Esophagus muscularis mucosa (tissue), 4 donors: ENCODE data around the gene OR5C1. TPM values are rescaled to one million over a fixed set of nuclear protein-coding genes. Genes with fewer than 3 reads are reported as not detected.
"Not testable (repeated sequence)": the region's sequence is repeated elsewhere in the genome, so short reads cannot be mapped to it uniquely, and the experiment has no call there.

Source experiments
- DNase-seq: peaks from one replicate; pipeline ENCODE4 v3.0.0-alpha.2; 2017; ENCODE audit errors: extremely low spot score
- H3K27ac ChIP-seq, 4 donors: fragments of 200-600 bp; sonication (generic); replicated peaks in 1 of 4; 1 replicate in 3 of 4; 2 replicates in 1 of 4; pipeline ENCODE4 v1.5.1; 2016 to 2019; ENCODE audit warnings: mild to moderate bottlenecking in 1 of 4
- H3K27me3 ChIP-seq, 4 donors: fragments of 200-600 bp; sonication (generic); one replicate each; pipeline versions ENCODE4 v1.5.1 to v1.6.0; 2016 to 2019
- H3K36me3 ChIP-seq, 4 donors: fragments of 200-600 bp; sonication (generic); one replicate each; pipeline ENCODE4 v1.5.1; 2016 to 2019
- H3K4me1 ChIP-seq, 4 donors: fragments of 200-600 bp; sonication (generic); one replicate each; pipeline ENCODE4 v1.5.1; 2016 to 2019
- H3K4me3 ChIP-seq, 4 donors: fragments of 200-600 bp; sonication (generic); 1 replicate in 2 of 4; 2 replicates in 2 of 4; pipeline ENCODE4 v1.5.1; 2016 to 2019; ENCODE audit warnings: mild to moderate bottlenecking in 4 of 4, moderate library complexity in 1 of 4
- H3K9me3 ChIP-seq, 4 donors: fragments of 200-600 bp; sonication (generic); 1 replicate in 3 of 4; 2 replicates in 1 of 4; pipeline ENCODE4 v1.5.1; 2016 to 2019
- CTCF ChIP-seq, 3 experiments: fragments of 200-600 bp in 2 of 3; fragments of 450-650 bp in 1 of 3; sonication (generic) in 2 of 3; IDR thresholded peaks; one replicate each; pipeline ENCODE4 v1.5.1; 2017 to 2019; ENCODE audit warnings: antibody characterized with exemption in 3 of 3, mild to moderate bottlenecking in 2 of 3, moderate library complexity in 1 of 3
- EP300 ChIP-seq: sonication (generic); formaldehyde crosslinking; IDR thresholded peaks from one replicate; pipeline ENCODE4 v1.6.1; 2017; ENCODE audit warnings: antibody characterized with exemption
- POLR2A ChIP-seq: fragments of 450-650 bp; IDR thresholded peaks from one replicate; pipeline ENCODE4 v1.6.1; 2017; ENCODE audit warnings: antibody characterized with exemption, moderate library complexity, mild to moderate bottlenecking, low read depth
- POLR2AphosphoS5 ChIP-seq, 2 donors: sonication (generic); formaldehyde crosslinking; IDR thresholded peaks; one replicate each; pipeline ENCODE4 v1.6.1; 2017; ENCODE audit warnings: antibody characterized with exemption in 2 of 2
- WGBS: methylation state at CpG from one replicate; pipeline ENCODE4 v1.1.5; 2018; 5-methylcytosine and 5-hydroxymethylcytosine counted together
- intact Hi-C: fragments of 100-400 bp; cut with DNase I; formaldehyde crosslinking; loops from one replicate; pipeline ENCODE4 v1.15.1; 2023
- total RNA-seq, 4 donors: library from RNA; depleted of rRNA; stranded (reverse); fragments of >200 nt; gene quantifications; one replicate each; pipeline versions ENCODE4 v1.1.0 to v1.2.1, GENCODE V29; 2016

OR5C1 gene
- total RNA-seq, 4 donors from 2014 or later: not detected

- H3K27me3 ChIP-seq: no peaks in the 10 kb centered on the region
- peaks cover 0 to 10% (median 0%) of the 10 kb centered on the region in 4 donors for H3K4me1 ChIP-seq
- no peak for DNase-seq
- 96% methylated on average over 26 of the region's 30 CpGs for WGBS
- H3K27ac ChIP-seq: no peak within 1 kb of the TSS
- intact Hi-C loops: no loop called here
- H3K9me3 ChIP-seq: no peaks in the 10 kb centered on the region
- H3K4me3 ChIP-seq: no peak within 1 kb of the TSS
- no peak for TF ChIP-seq POLR2A
- TF ChIP-seq POLR2AphosphoS5 (IDR thresholded peaks at IDR 0.05): no peak
- no peak for TF ChIP-seq EP300
- no peak for TF ChIP-seq CTCF (IDR thresholded peaks at IDR 0.05)
- no peaks in the 10 kb centered on the region for H3K36me3 ChIP-seq
These were observed 11.6 kb downstream of the OR5C1 start, which contains the start of gene OR1K1 for GRCh38 chr9:122800066-122801060. OR1K1 (plus strand) TSS chr9:122800123; CDS start chr9:122800123, 0 bp downstream.

- no peak overlapping the region for H3K4me3 ChIP-seq
- H3K27me3 ChIP-seq: no peaks in the 10 kb centered on the region
- intact Hi-C loops: no loop called here
- peaks cover 0 to 4% (median 0%) of the 10 kb centered on the region in 4 donors for H3K36me3 ChIP-seq
- no peak overlapping the region for H3K27ac ChIP-seq
- DNase-seq: no peak
- H3K9me3 ChIP-seq: no peaks in the 10 kb centered on the region
- TF ChIP-seq POLR2AphosphoS5 (IDR thresholded peaks at IDR 0.05) (no peak), CTCF (IDR thresholded peaks at IDR 0.05) (no peak), EP300 (no peak), POLR2A (no peak)
- peaks cover 0 to 10% (median 6%) of the 10 kb centered on the region in 4 donors for H3K4me1 ChIP-seq
- 91% methylated on average over 4 of the region's 4 CpGs for WGBS
These were observed 17.9 kb downstream of the OR5C1 start for GRCh38 chr9:122806661-122807060.

GRCh38 chr9:122807271-122807900 is 18.7 kb downstream of the OR5C1 start:
- no peak for DNase-seq
- H3K9me3 ChIP-seq: no peaks in the 10 kb centered on the region
- no peaks in the 10 kb centered on the region for H3K27me3 ChIP-seq
- peaks cover 0 to 10% (median 6%) of the 10 kb centered on the region in 4 donors for H3K4me1 ChIP-seq
- no peak overlapping the region for H3K4me3 ChIP-seq
- H3K27ac ChIP-seq: no peak overlapping the region
- WGBS: 50% methylated on average over 1 of the region's 1 CpG
- intact Hi-C loops: no loop called here
- peaks cover 0 to 4% (median 0%) of the 10 kb centered on the region in 4 donors for H3K36me3 ChIP-seq
- TF ChIP-seq EP300 (no peak), POLR2A (no peak), CTCF (IDR thresholded peaks at IDR 0.05) (no peak), POLR2AphosphoS5 (IDR thresholded peaks at IDR 0.05) (no peak)

- no peak for TF ChIP-seq CTCF (IDR thresholded peaks at IDR 0.05)
- no peak for TF ChIP-seq POLR2AphosphoS5 (IDR thresholded peaks at IDR 0.05)
- TF ChIP-seq POLR2A: no peak
- TF ChIP-seq EP300: no peak
- DNase-seq: no peak
These were observed 19.4 kb downstream of the OR5C1 start for GRCh38 chr9:122808141-122808540.

GRCh38 chr9:122809261-122809660 is 20.5 kb downstream of the OR5C1 start:
- H3K9me3 ChIP-seq, DNase-seq, H3K27ac ChIP-seq, H3K36me3 ChIP-seq, H3K4me1 ChIP-seq, H3K4me3 ChIP-seq, H3K27me3 ChIP-seq, intact Hi-C loops: not testable (repeated sequence)
- WGBS: 87% methylated on average over 7 of the region's 7 CpGs

More at GRCh38 chr9:122808141-122808540, 19.4 kb downstream of the OR5C1 start:
- intact Hi-C loops: no loop called here
- 89% methylated on average over 3 of the region's 3 CpGs for WGBS
- peaks cover 0 to 10% (median 6%) of the 10 kb centered on the region in 4 donors for H3K4me1 ChIP-seq
- peaks cover 0 to 4% (median 0%) of the 10 kb centered on the region in 4 donors for H3K36me3 ChIP-seq
- no peak overlapping the region for H3K27ac ChIP-seq
- no peaks in the 10 kb centered on the region for H3K27me3 ChIP-seq
- H3K9me3 ChIP-seq: no peaks in the 10 kb centered on the region
- H3K4me3 ChIP-seq: no peak overlapping the region
